ENCODE results near the gene PWWP2B.

Gene PWWP2B

DNA sequence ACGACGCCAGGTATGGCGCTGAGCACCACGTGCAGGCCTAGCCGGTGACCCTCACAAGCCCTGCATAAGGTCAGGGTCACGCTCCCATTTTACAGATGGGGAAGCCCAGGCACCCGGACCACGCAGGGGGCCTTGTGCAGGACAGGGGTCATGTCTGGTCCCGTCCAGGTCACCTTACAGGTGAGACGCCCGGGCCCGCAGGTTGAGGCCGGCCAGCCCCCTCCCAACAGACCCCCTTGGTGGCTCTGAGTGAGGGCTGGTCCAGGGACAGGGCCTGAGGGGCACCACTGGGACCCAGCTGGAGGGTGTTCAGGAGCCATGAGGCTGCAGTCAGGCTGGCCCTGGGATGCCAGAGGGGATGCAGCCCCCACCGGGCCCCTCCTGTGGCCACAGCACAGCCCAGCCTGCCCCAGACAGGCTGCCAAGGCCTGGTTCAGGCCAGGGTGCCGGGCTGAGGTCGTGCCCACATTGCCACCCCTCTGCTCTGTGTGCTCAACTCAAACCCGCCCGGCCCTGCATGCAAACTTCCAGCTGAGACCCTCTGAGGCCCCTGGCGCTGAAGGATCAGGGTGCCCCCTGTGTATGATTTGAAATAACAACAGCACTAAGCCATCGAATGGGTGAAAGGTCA is 69.0 kb downstream of the PWWP2B start:
- DNase-seq (ENCODE audit: extremely low spot score): no peak
- ChIA-PET POLR2A (no interaction called here), CTCF (interaction anchor here (1.2 kb wide), 1 partner anchor 10 kb away, joined by 3 read pairs; no protein-coding TSS in a partner anchor)
- TF ChIP-seq, protein P1, sequence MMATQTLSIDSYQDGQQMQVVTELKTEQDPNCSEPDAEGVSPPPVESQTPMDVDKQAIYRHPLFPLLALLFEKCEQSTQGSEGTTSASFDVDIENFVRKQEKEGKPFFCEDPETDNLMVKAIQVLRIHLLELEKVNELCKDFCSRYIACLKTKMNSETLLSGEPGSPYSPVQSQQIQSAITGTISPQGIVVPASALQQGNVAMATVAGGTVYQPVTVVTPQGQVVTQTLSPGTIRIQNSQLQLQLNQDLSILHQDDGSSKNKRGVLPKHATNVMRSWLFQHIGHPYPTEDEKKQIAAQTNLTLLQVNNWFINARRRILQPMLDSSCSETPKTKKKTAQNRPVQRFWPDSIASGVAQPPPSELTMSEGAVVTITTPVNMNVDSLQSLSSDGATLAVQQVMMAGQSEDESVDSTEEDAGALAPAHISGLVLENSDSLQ (IDR thresholded peaks at IDR 0.05): no peak
- TF ChIP-seq BHLHE40 (IDR thresholded peaks at IDR 0.05; ENCODE audit: borderline replicate concordance) (no peak), SP1 (IDR thresholded peaks at IDR 0.05) (no peak), ZNF384 (IDR thresholded peaks at IDR 0.05) (no peak), TARDBP (IDR thresholded peaks at IDR 0.05) (no peak), LEF1 (IDR thresholded peaks at IDR 0.05; ENCODE audit: borderline replicate concordance) (no peak), FOXK2 (IDR thresholded peaks at IDR 0.05) (no peak), L3MBTL2 (conservative IDR thresholded peaks at IDR 0.05) (no peak), ARNT (IDR thresholded peaks at IDR 0.05) (no peak), HDGF (IDR thresholded peaks at IDR 0.05; ENCODE audit: borderline replicate concordance) (no peak), NFRKB (IDR thresholded peaks at IDR 0.05) (no peak), CTBP1 (IDR thresholded peaks at IDR 0.05; ENCODE audit: borderline replicate concordance) (no peak), FOXA1 (IDR thresholded peaks at IDR 0.05) (no peak), ELF4 (IDR thresholded peaks at IDR 0.05) (no peak), FOXM1 (IDR thresholded peaks at IDR 0.05; ENCODE audit: borderline replicate concordance) (no peak)

DNA sequence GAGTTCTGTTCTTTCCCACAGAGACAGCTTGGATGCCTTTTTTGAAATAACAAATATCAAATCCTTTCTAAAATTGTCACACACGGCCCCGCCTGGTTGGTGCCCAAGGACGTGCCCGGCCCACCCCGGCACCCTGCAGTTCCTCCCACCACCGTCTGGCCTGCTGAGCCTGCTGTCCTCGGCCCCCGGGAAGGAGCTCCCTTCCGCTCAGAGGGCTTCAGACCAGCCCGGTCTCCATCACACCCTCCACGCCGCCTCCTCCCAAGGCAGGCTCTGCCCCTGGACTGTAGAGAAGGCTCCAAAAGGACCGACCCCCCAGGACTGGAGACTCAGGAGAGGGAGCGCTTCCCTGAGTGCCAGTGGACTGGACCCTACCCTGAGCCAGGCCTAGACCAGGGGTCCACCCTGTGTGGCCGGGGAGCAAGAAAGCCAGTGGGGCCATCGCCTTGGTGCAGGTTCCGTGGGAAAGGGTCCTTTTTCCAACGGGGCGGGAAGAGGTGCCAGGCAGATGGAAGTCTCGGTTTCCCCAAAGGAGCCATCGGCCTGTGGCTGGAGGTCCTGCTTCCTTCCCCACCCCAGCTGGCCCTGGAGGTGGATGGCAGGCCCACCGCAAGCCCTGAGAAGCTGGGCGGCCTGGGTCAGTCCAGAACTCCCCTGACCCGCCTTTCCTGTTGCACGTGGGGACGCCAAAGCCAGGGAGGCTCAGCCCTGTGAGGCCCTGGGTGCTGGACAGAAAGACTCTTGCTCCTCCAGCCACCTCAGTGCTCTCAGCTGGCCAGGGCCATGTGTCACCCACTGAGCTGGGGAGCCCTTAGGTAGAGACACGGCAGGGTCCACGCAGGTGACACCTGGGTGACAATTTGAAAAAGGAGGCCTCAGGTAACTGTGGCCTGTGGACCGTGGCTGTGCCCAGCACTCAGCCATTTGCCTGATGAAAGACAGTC is 69.8 kb downstream of the PWWP2B start:
- no peak for DNase-seq (ENCODE audit: extremely low spot score)
- ChIA-PET POLR2A (interaction anchor here (1.0 kb wide), 1 partner anchor 9 kb away, joined by 3 read pairs; no protein-coding TSS in a partner anchor), CTCF (interaction anchor here (0.6 kb wide), 1 partner anchor 45 kb away, joined by 3 read pairs; no protein-coding TSS in a partner anchor)
- TF ChIP-seq HDGF (IDR thresholded peaks at IDR 0.05; ENCODE audit: borderline replicate concordance): no peak

Data from HEK293T (cell line).